Lower leg skin (tissue), 3 donors: ENCODE data around the gene RORC.

Experiments
- POLR2A ChIP-seq, 2 donors: fragments of 450-650 bp; IDR thresholded peaks; one replicate each; pipeline ENCODE4 v1.6.1; 2016 to 2017; ENCODE audit warnings: antibody characterized with exemption in 2 of 2, mild to moderate bottlenecking in 1 of 2, moderate library complexity in 1 of 2
- TF ChIP-seq, protein P1 (sequence below), 3 donors: fragments of 450-650 bp; IDR thresholded peaks; one replicate each; pipeline ENCODE4 v1.5.1; 2016; ENCODE audit warnings: antibody characterized with exemption in 3 of 3, mild to moderate bottlenecking in 3 of 3, moderate library complexity in 2 of 3

DNA sequence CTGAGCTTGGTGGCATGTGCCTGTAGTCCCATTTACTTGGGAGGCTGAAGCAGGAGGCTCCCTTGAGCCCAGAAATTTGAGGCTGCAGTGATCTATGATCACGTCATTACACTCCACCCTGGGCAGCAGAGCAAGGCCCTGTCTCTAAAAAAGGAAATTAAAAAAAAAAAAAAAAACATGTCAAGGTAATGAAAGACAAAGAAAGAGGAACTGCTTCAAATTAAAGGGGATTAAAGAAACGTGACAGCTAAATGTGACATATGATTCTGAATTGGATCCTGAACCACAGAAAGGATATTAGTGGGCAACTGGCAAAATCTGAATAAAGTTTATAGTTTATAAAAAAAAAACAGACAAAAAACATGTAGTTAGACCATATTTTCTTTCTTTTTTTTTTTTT, 11.8 kb upstream of the RORC start:
- TF ChIP-seq, protein P1, sequence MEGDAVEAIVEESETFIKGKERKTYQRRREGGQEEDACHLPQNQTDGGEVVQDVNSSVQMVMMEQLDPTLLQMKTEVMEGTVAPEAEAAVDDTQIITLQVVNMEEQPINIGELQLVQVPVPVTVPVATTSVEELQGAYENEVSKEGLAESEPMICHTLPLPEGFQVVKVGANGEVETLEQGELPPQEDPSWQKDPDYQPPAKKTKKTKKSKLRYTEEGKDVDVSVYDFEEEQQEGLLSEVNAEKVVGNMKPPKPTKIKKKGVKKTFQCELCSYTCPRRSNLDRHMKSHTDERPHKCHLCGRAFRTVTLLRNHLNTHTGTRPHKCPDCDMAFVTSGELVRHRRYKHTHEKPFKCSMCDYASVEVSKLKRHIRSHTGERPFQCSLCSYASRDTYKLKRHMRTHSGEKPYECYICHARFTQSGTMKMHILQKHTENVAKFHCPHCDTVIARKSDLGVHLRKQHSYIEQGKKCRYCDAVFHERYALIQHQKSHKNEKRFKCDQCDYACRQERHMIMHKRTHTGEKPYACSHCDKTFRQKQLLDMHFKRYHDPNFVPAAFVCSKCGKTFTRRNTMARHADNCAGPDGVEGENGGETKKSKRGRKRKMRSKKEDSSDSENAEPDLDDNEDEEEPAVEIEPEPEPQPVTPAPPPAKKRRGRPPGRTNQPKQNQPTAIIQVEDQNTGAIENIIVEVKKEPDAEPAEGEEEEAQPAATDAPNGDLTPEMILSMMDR (IDR thresholded peaks at IDR 0.05) = no peak
- TF ChIP-seq POLR2A (IDR thresholded peaks at IDR 0.05) = no peak
